Peyer's patch (tissue), 4 donors: ENCODE data around the gene B3GNT5. TPM values are rescaled to one million over a fixed set of nuclear protein-coding genes. Genes with fewer than 3 reads are reported as not detected.

Experiments
- DNase-seq, 3 donors: peaks; one replicate each; pipeline ENCODE4 v3.0.0-alpha.2; 2017 to 2019
- H3K27ac ChIP-seq, 4 donors: fragments of 200-600 bp; sonication (generic); one replicate each; pipeline ENCODE4 v1.5.1; 2016 to 2019
- H3K27me3 ChIP-seq, 2 donors: fragments of 200-600 bp; sonication (generic); one replicate each; pipeline ENCODE4 v1.5.1; 2019
- H3K36me3 ChIP-seq, 3 donors: fragments of 200-600 bp; sonication (generic); one replicate each; pipeline ENCODE4 v1.5.1; 2016 to 2019
- H3K4me1 ChIP-seq, 4 donors: fragments of 200-600 bp; sonication (generic); one replicate each; pipeline ENCODE4 v1.5.1; 2016 to 2019
- H3K4me3 ChIP-seq, 4 donors: fragments of 200-600 bp; sonication (generic); 1 replicate in 3 of 4; 2 replicates in 1 of 4; pipeline ENCODE4 v1.5.1; 2016 to 2019; ENCODE audit warnings: mild to moderate bottlenecking in 1 of 4
- H3K9me3 ChIP-seq, 4 donors: fragments of 200-600 bp; sonication (generic); one replicate each; pipeline ENCODE4 v1.5.1; 2016 to 2019; ENCODE audit warnings: mild to moderate bottlenecking in 1 of 4
- POLR2A ChIP-seq, 2 donors: fragments of 450-650 bp; IDR thresholded peaks; one replicate each; pipeline ENCODE4 v1.5.1; 2017; ENCODE audit warnings: antibody characterized with exemption in 2 of 2, mild to moderate bottlenecking in 2 of 2, moderate library complexity in 2 of 2
- total RNA-seq, 4 donors: library from RNA; depleted of rRNA; stranded (reverse); fragments of >200 nt; gene quantifications; one replicate each; pipeline ENCODE4 v1.1.0, GENCODE V29; 2016
- TF ChIP-seq, protein P1 (sequence below), 6 experiments: fragments of 450-650 bp in 4 of 6; fragments of 200-600 bp in 2 of 6; sonication (generic) in 1 of 6; IDR thresholded peaks; one replicate each; pipeline ENCODE4 v1.5.1; 2017 to 2019; ENCODE audit warnings: antibody characterized with exemption in 6 of 6, mild to moderate bottlenecking in 3 of 6, moderate library complexity in 1 of 6

The B3GNT5 gene
- total RNA-seq, 4 donors from 2014 or later, result 15.7 to 66.2 (median 42.2) TPM

- H3K27me3 ChIP-seq, result no peaks in the 10 kb centered on the region
- no peak for DNase-seq
- peak overlapping the region in 3 of 4 donors; percentile 44 to 68 (median 58) for H3K27ac ChIP-seq
- peaks cover 0 to 7% (median 0%) of the 10 kb centered on the region in 4 donors for H3K4me1 ChIP-seq
- TF ChIP-seq POLR2A (IDR thresholded peaks at IDR 0.05), result no peak
- TF ChIP-seq, protein P1, sequence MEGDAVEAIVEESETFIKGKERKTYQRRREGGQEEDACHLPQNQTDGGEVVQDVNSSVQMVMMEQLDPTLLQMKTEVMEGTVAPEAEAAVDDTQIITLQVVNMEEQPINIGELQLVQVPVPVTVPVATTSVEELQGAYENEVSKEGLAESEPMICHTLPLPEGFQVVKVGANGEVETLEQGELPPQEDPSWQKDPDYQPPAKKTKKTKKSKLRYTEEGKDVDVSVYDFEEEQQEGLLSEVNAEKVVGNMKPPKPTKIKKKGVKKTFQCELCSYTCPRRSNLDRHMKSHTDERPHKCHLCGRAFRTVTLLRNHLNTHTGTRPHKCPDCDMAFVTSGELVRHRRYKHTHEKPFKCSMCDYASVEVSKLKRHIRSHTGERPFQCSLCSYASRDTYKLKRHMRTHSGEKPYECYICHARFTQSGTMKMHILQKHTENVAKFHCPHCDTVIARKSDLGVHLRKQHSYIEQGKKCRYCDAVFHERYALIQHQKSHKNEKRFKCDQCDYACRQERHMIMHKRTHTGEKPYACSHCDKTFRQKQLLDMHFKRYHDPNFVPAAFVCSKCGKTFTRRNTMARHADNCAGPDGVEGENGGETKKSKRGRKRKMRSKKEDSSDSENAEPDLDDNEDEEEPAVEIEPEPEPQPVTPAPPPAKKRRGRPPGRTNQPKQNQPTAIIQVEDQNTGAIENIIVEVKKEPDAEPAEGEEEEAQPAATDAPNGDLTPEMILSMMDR (IDR thresholded peaks at IDR 0.05), result no peak
- H3K4me3 ChIP-seq, result no peak overlapping the region
- H3K36me3 ChIP-seq, result no peaks in the 10 kb centered on the region
- no peaks in the 10 kb centered on the region for H3K9me3 ChIP-seq
These were observed 42.2 kb upstream of the B3GNT5 start for GRCh38 chr3:183210862-183211341.

- H3K4me3 ChIP-seq, result no peak overlapping the region
- peak overlapping the region in 3 of 4 donors; percentile 44 to 68 (median 58) for H3K27ac ChIP-seq
- no peaks in the 10 kb centered on the region for H3K9me3 ChIP-seq
- no peaks in the 10 kb centered on the region for H3K27me3 ChIP-seq
- no peaks in the 10 kb centered on the region for H3K36me3 ChIP-seq
- DNase-seq, result peak in 2 of 3 donors; percentile 54 to 63
- TF ChIP-seq, protein P1 (IDR thresholded peaks at IDR 0.05), result no peak
- no peak for TF ChIP-seq POLR2A (IDR thresholded peaks at IDR 0.05)
- peaks cover 0 to 7% (median 0%) of the 10 kb centered on the region in 4 donors for H3K4me1 ChIP-seq
These were observed 41.7 kb upstream of the B3GNT5 start for GRCh38 chr3:183211352-183211751.

DNA sequence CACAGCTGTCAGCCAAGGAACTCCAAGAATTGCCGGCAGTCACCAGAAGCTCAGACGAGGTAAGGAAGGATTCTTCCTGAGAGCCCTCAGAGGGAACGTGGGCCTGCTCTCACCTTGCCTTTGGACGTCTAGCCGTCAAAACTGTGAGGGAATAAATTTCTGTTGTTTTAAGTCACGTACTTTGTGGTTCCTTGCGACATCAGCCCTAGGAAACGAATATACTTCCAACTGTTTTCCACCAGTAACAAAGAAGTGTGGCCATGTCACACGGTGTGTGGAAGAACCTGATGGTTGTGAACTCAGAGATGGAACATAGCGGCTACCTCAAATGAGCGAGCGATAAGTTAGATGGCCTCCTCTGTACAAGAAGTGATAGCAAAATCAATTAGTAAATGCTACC, 41.0 kb upstream of the B3GNT5 start:
- H3K36me3 ChIP-seq, result no peaks in the 10 kb centered on the region
- H3K27me3 ChIP-seq, result no peaks in the 10 kb centered on the region
- no peak for TF ChIP-seq POLR2A (IDR thresholded peaks at IDR 0.05)
- TF ChIP-seq, protein P1 (IDR thresholded peaks at IDR 0.05), result no peak
- H3K4me1 ChIP-seq, result peaks cover 0 to 7% (median 0%) of the 10 kb centered on the region in 4 donors
- H3K4me3 ChIP-seq, result no peak overlapping the region
- peak overlapping the region in 2 of 4 donors; percentile 36 to 42 for H3K27ac ChIP-seq
- no peaks in the 10 kb centered on the region for H3K9me3 ChIP-seq
- DNase-seq, result no peak

GRCh38 chr3:183212565-183212964, 40.5 kb upstream of the B3GNT5 start:
- Histone ChIP-seq H3K4me3 (no peak overlapping the region), H3K4me1 (peaks cover 0 to 7% (median 0%) of the 10 kb centered on the region in 4 donors), H3K9me3 (no peaks in the 10 kb centered on the region), H3K27me3 (no peaks in the 10 kb centered on the region), H3K27ac (peak overlapping the region in 2 of 4 donors; percentile 36 to 42), H3K36me3 (no peaks in the 10 kb centered on the region)
- TF ChIP-seq, protein P1 (IDR thresholded peaks at IDR 0.05), result no peak
- DNase-seq, result no peak

DNA sequence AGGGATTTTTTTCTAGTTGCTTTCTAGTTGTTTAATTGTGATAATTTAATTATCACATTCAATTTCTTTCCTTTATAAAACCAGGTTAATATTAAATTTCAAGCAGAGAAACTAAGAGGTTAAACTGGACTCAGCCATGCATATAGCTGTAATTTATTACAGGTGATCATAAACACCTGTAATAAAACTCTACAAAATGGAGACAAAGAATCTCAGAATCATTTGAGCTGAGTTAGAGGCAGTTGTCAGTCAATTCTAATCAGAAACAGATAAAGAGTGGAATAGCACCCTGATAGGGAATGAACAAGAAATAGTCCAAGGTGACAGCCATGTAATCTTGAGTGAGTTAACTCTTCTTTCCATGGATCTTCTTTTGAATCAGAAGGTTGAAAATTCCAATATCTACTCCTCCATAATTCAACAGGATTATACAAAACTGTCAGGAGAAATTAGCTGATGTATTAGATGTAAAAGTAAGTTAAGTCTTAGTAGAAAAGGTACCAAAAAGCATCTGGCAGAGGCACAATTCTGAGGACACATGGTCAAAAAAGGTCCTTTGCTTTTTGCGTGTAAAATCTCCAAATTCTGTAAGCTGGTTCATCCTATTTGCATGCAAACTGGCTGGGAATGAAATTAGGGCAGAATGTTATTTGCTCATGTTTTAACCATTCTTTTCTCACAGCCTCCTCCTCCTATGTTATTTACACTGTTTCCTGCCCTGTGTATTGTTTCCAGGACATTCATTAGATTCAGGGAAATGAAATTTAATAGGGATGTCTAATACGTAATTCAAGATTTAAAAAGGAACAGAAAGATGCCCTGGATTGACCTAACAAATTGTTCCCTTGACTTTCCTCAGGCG, 39.4 kb upstream of the B3GNT5 start:
- H3K9me3 ChIP-seq, result no peaks in the 10 kb centered on the region
- H3K36me3 ChIP-seq, result no peaks in the 10 kb centered on the region
- no peaks in the 10 kb centered on the region for H3K27me3 ChIP-seq
- TF ChIP-seq, protein P1 (IDR thresholded peaks at IDR 0.05), result no peak
- TF ChIP-seq POLR2A (IDR thresholded peaks at IDR 0.05), result peak in 1 of 2 donors; percentile 12
- H3K4me3 ChIP-seq, result no peak overlapping the region
- peaks cover 0 to 7% (median 0%) of the 10 kb centered on the region in 4 donors for H3K4me1 ChIP-seq
- H3K27ac ChIP-seq, result peak overlapping the region in 2 of 4 donors; percentile 35 to 63
- no peak for DNase-seq
